ENCODE measurements around the gene PRRX1. TPM values are rescaled to one million over a fixed set of nuclear protein-coding genes. Genes with fewer than 3 reads are reported as not detected.
A peak's percentile ranks its signal among the peaks of the same experiment; 100 is the strongest.

PRRX1 gene
- total RNA-seq, 4 donors from 2014 or later, result 25.4 to 44.0 (median 40.6) TPM

DNA sequence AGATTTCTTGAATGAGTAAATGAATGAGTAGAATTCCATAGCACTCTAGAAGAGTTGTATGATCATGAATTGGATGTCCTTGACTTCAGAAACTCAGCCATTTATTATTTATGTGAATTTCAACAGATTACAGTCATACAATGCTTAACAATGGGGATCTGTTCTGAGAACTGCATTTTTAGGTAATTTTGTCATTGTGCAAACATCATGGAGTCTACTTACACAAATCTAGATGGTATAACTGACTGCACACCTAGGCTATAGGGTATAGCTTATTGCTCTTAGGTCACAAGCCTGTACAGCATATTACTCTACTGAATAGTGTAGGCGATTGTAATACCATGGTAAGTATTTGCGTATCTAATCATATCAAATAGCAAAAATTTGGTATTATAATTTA, 59.6 kb downstream of the PRRX1 start:
- TF ChIP-seq, protein P1, sequence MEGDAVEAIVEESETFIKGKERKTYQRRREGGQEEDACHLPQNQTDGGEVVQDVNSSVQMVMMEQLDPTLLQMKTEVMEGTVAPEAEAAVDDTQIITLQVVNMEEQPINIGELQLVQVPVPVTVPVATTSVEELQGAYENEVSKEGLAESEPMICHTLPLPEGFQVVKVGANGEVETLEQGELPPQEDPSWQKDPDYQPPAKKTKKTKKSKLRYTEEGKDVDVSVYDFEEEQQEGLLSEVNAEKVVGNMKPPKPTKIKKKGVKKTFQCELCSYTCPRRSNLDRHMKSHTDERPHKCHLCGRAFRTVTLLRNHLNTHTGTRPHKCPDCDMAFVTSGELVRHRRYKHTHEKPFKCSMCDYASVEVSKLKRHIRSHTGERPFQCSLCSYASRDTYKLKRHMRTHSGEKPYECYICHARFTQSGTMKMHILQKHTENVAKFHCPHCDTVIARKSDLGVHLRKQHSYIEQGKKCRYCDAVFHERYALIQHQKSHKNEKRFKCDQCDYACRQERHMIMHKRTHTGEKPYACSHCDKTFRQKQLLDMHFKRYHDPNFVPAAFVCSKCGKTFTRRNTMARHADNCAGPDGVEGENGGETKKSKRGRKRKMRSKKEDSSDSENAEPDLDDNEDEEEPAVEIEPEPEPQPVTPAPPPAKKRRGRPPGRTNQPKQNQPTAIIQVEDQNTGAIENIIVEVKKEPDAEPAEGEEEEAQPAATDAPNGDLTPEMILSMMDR (IDR thresholded peaks at IDR 0.05), result no peak
- ATAC-seq (ENCODE audit: low FRiP score) (no peak), DNase-seq (ENCODE audit: low spot score) (no peak)

DNA sequence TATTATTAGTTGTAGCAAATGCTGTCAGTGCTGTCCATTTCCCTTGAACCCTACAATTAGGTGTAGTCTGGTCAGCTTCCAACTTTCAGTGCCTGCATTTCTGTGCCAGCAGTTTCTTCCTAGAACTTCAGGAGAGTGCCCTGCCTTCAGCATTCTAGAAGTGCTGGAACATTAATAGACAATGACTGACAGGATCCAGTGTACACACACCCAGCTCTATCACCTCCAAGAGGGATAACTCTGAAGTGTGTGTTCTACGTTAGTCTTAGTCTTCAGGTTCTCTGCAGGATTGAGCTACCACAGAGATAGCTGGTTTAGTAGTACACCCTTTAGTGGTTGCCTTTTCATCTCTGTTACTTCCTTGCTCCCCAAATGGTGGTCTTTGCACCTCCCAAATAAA, 61.4 kb downstream of the PRRX1 start:
- no peak for ATAC-seq (ENCODE audit: low FRiP score)
- TF ChIP-seq, protein P1 (IDR thresholded peaks at IDR 0.05), result no peak
- DNase-seq (ENCODE audit: low spot score), result no peak

DNA sequence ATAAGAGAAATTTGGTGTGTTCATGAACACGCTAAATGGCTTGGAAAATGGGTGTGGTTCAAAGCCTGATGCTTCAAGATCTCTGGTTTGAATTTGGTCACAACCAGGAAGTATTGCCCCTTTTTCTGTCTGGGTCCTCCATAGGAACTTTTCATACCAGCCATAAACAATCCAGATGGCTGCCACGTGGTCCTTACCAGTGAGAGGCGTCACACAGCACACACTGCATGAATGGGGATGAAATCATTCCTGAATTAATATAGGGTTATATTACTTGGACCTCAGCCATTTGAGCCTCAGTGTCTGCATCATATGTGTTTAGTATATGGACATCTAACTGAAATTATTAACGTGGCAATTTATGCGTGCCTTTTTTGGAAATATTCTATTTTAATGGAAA, 64.0 kb downstream of the PRRX1 start:
- ATAC-seq (ENCODE audit: low FRiP score) (no peak), DNase-seq (ENCODE audit: low spot score) (no peak)
- TF ChIP-seq, protein P1 (IDR thresholded peaks at IDR 0.05), result no peak

DNA sequence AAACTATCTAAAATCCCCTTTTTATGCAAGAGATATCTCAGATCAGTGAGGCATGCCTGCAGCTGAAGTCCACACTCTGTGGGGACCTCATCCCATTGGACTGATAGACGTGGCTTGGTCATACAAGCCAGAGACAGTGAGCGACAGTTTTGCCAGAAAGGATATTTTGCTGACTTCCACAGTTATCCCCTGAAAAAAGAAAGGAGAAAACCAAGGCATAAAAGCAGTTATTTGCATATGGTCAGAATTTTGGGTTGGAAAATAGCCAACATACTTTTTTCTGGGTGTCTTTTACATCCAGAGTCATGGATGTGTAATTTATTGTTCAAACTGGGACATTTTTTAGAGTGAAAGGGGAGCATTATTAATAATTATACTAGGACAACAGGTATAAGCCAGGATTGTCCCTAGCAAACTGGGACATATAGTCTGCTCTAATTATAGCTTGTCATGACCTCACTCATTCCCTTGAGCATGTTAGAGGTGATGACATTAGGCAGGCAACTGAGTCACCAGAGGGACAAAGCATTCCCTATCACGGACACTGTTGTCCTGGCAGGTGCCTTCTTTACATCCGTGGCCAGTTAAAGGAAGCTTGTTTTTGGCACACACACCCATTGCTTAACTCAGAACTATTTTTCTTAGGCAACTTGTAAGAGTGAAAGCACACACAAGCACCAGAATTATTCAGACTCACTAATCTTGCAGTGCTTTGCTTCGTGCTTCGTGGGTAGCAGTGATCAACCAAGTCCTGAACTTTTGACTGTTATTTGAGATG, 65.5 kb downstream of the PRRX1 start:
- DNase-seq (ENCODE audit: low spot score), result no peak
- TF ChIP-seq, protein P1 (IDR thresholded peaks at IDR 0.05), result no peak
- peak; percentile 23 for ATAC-seq (ENCODE audit: low FRiP score)

DNA sequence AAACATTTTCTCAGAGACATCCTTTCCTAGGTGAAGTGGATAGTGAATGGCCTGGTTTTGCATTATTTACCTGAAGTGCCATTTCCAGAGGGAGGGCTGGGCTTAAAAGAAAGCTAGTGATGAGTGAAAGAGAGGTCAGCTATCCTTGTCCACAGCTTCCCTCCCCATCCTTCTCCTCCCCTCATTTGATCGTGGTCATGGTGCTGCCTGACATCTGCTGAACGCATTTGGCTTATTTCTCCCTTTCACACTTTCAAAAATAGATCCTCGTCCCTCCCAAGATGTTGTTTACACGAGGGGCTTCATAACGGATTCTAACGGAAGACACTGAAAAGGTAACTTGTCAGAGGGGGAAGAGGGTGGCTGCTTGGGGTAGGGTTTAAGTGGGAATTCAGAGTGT, 66.1 kb downstream of the PRRX1 start:
- DNase-seq (ENCODE audit: low spot score) (no peak), ATAC-seq (ENCODE audit: low FRiP score) (no peak)
- TF ChIP-seq, protein P1 (IDR thresholded peaks at IDR 0.05), result no peak

DNA sequence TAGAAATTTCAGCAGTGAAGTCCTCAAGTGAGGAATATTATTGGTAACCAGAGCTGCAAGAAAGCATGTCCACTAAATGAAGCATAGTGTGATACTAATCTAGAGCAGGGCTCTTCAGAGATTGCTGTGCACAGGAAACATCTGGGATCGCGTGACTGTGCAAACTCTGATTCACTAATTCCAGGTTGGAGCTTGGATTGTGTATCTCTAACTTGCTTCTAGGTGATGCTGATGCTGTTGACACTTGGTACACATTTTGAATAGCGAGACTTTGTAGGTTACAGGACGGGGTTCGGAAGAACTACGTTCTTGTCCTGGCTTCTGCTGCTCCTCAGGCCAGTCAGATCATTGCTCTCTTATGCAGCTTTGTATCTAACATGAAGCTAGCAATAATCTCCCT, 66.5 kb downstream of the PRRX1 start:
- TF ChIP-seq, protein P1 (IDR thresholded peaks at IDR 0.05), result no peak
- DNase-seq (ENCODE audit: low spot score) (no peak), ATAC-seq (ENCODE audit: low FRiP score) (no peak)

DNA sequence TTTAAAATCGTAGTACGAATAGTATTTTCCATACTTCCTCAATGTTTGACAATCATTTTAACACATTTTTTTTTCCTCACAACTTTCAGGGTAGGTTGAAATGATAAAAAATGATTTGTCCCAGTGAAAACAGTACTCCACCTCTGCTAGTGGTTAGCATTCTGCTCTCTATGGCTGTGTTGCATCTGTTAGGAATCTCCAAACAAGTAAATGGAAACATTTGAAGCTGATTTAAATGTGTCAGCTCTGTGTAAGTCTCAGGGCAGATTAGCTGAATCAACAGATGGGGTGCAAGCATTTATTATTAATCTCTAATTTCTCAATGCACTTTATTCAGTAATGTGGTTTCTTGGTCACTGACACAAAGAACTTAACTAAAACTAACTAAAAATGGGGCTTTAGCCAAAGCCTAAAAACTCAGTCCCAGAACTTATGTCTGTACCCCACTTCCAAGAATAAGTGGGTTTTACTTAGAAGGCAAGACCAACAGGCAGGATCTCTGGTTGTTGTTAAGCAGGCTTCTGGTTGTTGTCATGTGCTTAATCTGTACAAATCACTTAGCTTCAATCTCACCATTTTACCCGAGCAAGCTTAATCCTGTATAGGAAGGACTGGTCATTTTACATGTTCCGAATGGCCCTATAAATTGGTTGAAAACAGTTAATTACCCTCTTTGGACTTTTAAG, 67.8 kb downstream of the PRRX1 start:
- no peak for DNase-seq (ENCODE audit: low spot score)
- no peak for ATAC-seq (ENCODE audit: low FRiP score)
- TF ChIP-seq, protein P1 (IDR thresholded peaks at IDR 0.05), result no peak
